Fibroblast of the aortic adventitia (primary cell): ENCODE measurements around the gene PPP5C. TPM values are rescaled to one million over a fixed set of nuclear protein-coding genes. Genes with fewer than 3 reads are reported as not detected.
"Not testable (repeated sequence)": the region's sequence is repeated elsewhere in the genome, so short reads cannot be mapped to it uniquely, and the experiment has no call there.

Experiments
- DNase-seq: peaks from one replicate; pipeline ENCODE4 v3.0.0-alpha.2; 2010; ENCODE audit warnings: low read depth
- H3K4me3 ChIP-seq: 2 replicates; pipeline ENCODE4 v1.5.1; 2011; ENCODE audit warnings: low read depth, mild to moderate bottlenecking, control low read depth, low read length, moderate library complexity
- total RNA-seq: library from RNA; depleted of rRNA; stranded (reverse); fragments of >200 nt; gene quantifications from 2 replicates; pipeline ENCODE4 v1.2.3, GENCODE V29; 2012; ENCODE audit warnings: low replicate concordance
- TF ChIP-seq, protein P1 (sequence below): IDR thresholded peaks from 2 replicates; pipeline ENCODE4 v1.5.1; 2011; ENCODE audit warnings: mild to moderate bottlenecking, low read length, control low read depth, inconsistent platforms; ENCODE audit not compliant: insufficient read depth

Gene PPP5C
- total RNA-seq, 1 donor: 52.4 TPM

DNA sequence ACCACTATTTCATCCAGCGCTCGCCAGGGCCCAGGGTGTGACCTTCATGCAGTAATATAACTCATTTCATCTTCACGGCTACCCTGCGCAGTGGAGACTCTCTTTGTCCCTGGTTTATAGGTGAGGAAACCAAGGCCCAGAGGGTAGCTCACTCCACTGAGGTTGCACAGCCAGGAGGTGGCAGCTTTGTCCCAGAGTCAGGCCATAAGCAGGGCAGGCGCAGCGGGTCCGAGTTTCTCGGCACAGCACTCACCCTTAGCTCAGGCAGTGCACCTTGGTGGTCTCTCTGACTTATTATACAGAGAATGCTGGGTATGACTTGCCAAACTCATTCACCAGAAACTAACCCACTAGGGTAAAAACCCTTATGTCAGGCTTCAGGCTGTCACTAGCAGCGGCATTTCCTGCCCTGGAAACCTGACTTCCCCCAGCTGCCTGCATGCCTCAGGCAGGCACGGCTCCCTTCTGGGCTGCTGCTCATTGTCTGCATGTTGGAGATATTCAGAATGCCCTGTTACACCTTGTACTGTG lies 24.5 kb downstream of the PPP5C start:
- DNase-seq: no peak
- no peak overlapping the region for H3K4me3 ChIP-seq
- TF ChIP-seq, protein P1, sequence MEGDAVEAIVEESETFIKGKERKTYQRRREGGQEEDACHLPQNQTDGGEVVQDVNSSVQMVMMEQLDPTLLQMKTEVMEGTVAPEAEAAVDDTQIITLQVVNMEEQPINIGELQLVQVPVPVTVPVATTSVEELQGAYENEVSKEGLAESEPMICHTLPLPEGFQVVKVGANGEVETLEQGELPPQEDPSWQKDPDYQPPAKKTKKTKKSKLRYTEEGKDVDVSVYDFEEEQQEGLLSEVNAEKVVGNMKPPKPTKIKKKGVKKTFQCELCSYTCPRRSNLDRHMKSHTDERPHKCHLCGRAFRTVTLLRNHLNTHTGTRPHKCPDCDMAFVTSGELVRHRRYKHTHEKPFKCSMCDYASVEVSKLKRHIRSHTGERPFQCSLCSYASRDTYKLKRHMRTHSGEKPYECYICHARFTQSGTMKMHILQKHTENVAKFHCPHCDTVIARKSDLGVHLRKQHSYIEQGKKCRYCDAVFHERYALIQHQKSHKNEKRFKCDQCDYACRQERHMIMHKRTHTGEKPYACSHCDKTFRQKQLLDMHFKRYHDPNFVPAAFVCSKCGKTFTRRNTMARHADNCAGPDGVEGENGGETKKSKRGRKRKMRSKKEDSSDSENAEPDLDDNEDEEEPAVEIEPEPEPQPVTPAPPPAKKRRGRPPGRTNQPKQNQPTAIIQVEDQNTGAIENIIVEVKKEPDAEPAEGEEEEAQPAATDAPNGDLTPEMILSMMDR: no peak

DNA sequence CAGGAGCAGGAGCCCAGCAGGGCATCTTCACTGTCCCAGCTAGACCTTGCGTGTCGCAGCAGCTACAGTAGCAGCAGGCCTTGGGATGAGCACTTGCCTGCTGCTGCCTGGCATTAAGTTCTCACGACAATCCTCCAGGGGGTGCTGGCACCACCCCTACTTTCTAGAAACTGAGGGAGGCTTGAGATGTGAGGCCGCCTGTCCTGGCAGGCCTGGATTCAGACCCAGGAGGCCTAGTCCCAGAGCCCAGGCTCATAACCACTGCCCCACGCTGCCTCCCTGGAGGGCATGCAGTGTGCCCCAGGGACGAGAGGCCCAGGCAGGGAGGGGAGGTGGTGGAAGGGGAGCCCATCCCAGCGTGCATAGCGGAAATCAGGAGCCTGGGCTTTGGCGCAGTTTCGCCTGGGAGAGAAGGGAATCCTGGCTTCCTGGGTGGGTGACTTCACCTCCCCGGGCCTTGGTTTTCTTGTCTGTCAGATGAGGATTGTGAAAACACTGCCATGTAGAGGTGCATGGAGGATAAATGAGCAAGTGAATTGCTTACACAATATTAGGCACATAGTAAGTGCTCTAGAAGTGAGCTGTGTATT lies 26.1 kb downstream of the PPP5C start:
- peak; percentile 33 for DNase-seq
- TF ChIP-seq, protein P1: peak; percentile 25
- no peak overlapping the region for H3K4me3 ChIP-seq

DNA sequence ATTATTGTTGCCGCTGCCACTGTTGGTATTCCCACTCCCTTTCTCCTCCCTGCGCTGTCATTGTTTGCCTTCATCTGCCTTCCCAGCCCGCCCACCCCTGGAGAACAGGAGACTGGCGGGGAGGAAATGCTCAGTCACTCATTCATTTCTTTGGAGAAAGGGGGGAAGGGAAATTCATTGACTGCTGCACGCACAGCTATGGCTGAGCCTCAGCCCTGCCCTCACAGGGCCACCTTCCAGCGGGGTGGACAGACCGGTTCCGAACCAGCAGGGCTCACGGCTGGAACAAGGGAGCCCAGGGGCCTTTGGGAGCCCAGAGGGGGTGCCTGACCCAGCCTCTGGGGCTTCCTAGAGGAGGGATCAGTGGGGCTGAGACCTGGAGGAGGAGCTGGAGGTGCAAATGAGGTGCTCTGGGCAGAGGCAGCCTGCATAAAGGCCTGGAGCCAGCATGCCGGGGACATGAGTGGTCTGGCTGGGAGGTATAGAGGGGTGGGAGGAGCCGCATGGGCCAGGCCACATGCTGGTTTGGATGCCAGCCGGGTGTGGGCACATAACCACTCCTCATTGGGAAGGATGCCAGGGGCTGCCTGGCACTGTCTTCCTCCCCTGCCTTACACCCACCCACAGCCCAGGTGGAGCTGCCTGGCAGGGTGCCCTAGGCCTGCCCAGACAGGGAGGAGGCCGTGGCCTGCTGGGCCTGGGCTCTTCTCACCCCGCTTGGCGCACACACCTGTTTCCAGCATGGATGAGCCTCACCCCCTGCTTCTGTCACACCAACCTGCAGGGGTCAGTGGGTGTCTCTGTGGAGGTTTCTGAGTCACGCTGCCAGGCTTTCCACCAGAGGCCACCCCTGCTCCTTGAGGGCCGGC lies 26.8 kb downstream of the PPP5C start:
- TF ChIP-seq, protein P1: no peak
- peak; percentile 41 for DNase-seq
- no peak overlapping the region for H3K4me3 ChIP-seq

DNA sequence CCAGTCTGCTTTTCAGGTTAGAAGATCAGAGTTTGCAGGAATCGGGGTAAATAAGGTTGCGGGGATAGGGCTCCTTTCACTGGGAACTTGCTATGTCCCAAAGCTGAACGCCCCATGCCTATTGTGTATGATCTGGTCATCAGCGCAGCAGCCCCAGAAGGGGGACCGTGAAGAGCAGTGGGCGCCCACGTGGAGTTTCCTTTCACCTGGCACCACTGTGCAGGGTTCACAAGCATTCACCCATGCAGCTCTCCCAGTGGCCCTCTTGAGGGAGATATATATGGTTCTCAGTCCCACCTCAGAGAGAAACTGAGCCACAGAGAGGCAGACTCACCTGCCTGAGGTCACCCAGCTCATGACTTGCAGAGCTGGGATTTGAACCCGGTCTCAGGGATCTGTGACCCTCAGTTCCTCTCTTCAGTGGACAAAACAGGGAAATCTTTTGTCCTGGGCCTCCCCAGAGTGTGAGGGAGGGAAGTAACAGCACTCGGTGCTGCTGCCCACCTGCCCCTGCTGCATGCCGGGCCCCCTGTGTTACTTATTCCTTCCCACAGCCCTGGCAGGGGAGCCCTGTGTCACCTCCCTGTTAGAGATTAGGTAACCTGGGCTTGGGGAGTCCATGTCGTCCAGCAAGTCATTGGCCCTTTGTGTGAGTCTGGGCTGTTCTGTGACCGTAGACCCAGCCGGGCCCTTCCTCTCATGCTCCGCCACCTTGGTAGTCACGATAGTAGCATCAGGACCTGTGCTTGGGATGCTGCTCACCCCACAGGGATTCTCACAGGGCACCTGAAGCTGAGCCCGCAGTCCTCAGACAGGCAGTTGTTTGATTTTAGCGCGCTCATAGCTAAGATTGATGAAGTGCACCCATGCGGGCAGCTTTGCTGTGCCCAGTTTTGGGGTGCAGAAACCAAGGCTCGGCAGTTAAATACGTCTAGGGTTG lies 27.9 kb downstream of the PPP5C start:
- DNase-seq: no peak
- TF ChIP-seq, protein P1: no peak
- H3K4me3 ChIP-seq: no peak overlapping the region

DNA sequence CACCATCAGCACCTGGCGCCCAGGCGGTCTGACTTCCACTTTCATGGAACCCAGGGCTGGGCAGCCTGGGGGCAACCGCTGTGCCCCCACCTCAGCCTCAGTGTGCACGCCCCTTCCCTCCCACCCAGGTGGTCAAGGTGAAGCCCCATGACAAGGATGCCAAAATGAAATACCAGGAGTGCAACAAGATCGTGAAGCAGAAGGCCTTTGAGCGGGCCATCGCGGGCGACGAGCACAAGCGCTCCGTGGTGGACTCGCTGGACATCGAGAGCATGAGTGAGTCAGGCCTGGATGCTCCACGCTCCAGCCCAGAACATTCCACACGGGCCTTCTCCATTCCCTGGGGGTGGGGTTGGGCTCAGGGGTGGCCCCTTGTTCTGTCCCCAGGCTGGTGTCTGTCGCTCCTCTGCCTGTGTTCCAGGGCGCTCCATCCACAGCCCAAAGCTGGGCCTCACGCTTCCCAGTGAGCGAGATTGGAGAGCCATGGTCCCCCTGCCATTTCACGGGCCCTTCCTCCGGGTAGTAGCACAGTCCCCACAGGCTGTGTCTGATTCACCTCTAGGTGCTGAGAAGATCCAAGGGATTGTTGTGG lies 28.7 kb downstream of the PPP5C start:
- not testable (repeated sequence) for DNase-seq, H3K4me3 ChIP-seq

DNA sequence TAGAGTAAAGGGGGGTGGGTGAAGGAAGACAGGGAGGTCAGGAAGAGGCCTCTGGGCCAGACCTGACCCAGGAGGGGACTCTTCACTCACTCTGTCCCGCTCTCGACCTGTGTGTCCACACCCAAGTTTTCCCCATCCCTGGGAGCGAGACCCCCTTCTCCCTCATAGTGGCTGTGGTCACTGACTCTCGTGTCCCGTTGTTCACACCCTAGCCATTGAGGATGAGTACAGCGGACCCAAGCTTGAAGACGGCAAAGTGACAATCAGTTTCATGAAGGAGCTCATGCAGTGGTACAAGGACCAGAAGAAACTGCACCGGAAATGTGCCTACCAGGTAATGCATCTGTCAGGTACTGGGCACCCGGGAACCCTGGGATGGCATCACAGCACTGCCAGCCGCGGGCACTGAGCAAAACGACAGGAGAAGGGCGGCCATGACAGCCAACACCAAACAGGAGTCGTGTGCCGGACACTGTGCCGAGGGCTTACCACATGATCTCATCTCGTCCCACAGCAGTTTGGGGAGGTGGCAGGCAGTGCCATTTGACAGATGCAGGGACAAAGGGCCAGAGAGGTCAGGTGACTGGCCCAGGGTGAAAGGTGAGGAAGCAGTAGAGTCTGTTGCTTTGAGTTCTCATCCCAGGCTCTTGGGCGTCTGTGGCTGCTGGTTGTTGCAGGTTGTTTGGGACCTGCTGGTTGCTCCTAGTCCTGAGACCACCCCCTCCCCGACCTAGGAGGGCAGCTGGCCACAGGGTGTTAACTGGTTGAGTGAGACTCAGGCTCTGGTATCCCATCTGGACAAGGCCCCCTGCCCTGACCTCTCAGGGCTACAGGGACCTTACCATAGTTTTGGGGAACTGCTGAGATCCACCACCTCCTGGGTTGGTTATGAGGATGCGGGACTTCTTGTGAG lies 29.6 kb downstream of the PPP5C start:
- no peak for DNase-seq
- no peak overlapping the region for H3K4me3 ChIP-seq
- TF ChIP-seq, protein P1: no peak
